GM18907 (cell line): Measurements from ENCODE around the gene RSBN1L.
A peak's percentile ranks its signal among the peaks of the same experiment; 100 is the strongest.

ENCODE experiments used
- ATAC-seq: cut with Tn5 transposase; IDR thresholded peaks from one replicate; pipeline ENCODE4 v1.9.1; 2021; ENCODE audit warnings: mild to moderate bottlenecking, moderate library complexity; ENCODE audit not compliant: unreplicated experiment

Gene RSBN1L

GRCh38 chr7:77727936-77728701 lies 31.9 kb downstream of the RSBN1L start:
- ATAC-seq: no peak

GRCh38 chr7:77729574-77730348 lies 33.5 kb downstream of the RSBN1L start:
- no peak for ATAC-seq

- ATAC-seq: no peak
Measured at GRCh38 chr7:77731716-77732115, 35.5 kb downstream of the RSBN1L start.

- ATAC-seq: no peak
Measured at GRCh38 chr7:77734659-77735421, 38.6 kb downstream of the RSBN1L start.

- ATAC-seq: no peak
Measured at GRCh38 chr7:77735457-77735856, 39.2 kb downstream of the RSBN1L start.

- no peak for ATAC-seq
Measured at GRCh38 chr7:77736991-77737390, 40.7 kb downstream of the RSBN1L start.

GRCh38 chr7:77738382-77738781 lies 42.1 kb downstream of the RSBN1L start:
- ATAC-seq: no peak

- ATAC-seq: no peak
Measured at GRCh38 chr7:77738871-77739270, 42.6 kb downstream of the RSBN1L start.

- no peak for ATAC-seq
Measured at GRCh38 chr7:77740257-77740656, 44.0 kb downstream of the RSBN1L start.

- no peak for ATAC-seq
Measured at GRCh38 chr7:77743518-77743917, 47.3 kb downstream of the RSBN1L start.

- ATAC-seq: no peak
Measured at GRCh38 chr7:77745746-77746145, 49.5 kb downstream of the RSBN1L start.

GRCh38 chr7:77746164-77746823 lies 50.0 kb downstream of the RSBN1L start:
- no peak for ATAC-seq

GRCh38 chr7:77746824-77747165 lies 50.5 kb downstream of the RSBN1L start:
- ATAC-seq: no peak

- ATAC-seq: no peak
Measured at GRCh38 chr7:77747178-77747577, 50.9 kb downstream of the RSBN1L start.

GRCh38 chr7:77747718-77748117 lies 51.5 kb downstream of the RSBN1L start:
- no peak for ATAC-seq

- ATAC-seq: no peak
Measured at GRCh38 chr7:77752016-77752415, 55.8 kb downstream of the RSBN1L start.

GRCh38 chr7:77753173-77753572 lies 56.9 kb downstream of the RSBN1L start:
- no peak for ATAC-seq

- ATAC-seq: peak; percentile 91
Measured at GRCh38 chr7:77757589-77757988, 61.3 kb downstream of the RSBN1L start.

- ATAC-seq: peak; percentile 42
Measured at GRCh38 chr7:77759294-77759889, 63.1 kb downstream of the RSBN1L start.

- no peak for ATAC-seq
Measured at GRCh38 chr7:77760809-77761453, 64.7 kb downstream of the RSBN1L start.
